GM21717 (cell line): ENCODE measurements around the gene ADGRB2.

Source experiments
- ATAC-seq: cut with Tn5 transposase; IDR thresholded peaks from one replicate; pipeline ENCODE4 v1.9.1; 2021; ENCODE audit warnings: mild to moderate bottlenecking, moderate library complexity; ENCODE audit not compliant: unreplicated experiment

ADGRB2 gene

GRCh38 chr1:31783846-31784245 is 19.7 kb upstream of the ADGRB2 start:
- ATAC-seq: no peak

GRCh38 chr1:31782421-31783410 is 18.6 kb upstream of the ADGRB2 start:
- no peak for ATAC-seq

- no peak for ATAC-seq
Observed at GRCh38 chr1:31781756-31782371, 17.7 kb upstream of the ADGRB2 start.

GRCh38 chr1:31781138-31781755 is 17.1 kb upstream of the ADGRB2 start:
- ATAC-seq: no peak

- ATAC-seq: no peak
Observed at GRCh38 chr1:31780632-31781031, 16.5 kb upstream of the ADGRB2 start.

GRCh38 chr1:31779687-31780086 is 15.5 kb upstream of the ADGRB2 start:
- ATAC-seq: no peak

- no peak for ATAC-seq
Observed at GRCh38 chr1:31778763-31779488, 14.8 kb upstream of the ADGRB2 start.

GRCh38 chr1:31776516-31776915 is 12.4 kb upstream of the ADGRB2 start:
- no peak for ATAC-seq

GRCh38 chr1:31776032-31776431 is 11.9 kb upstream of the ADGRB2 start:
- ATAC-seq: no peak

GRCh38 chr1:31775210-31775999 is 11.3 kb upstream of the ADGRB2 start:
- ATAC-seq: no peak

GRCh38 chr1:31774495-31774894 is 10.4 kb upstream of the ADGRB2 start:
- ATAC-seq: no peak

- ATAC-seq: no peak
Observed at GRCh38 chr1:31773861-31774260, 9.7 kb upstream of the ADGRB2 start.

GRCh38 chr1:31772669-31773248 is 8.6 kb upstream of the ADGRB2 start:
- no peak for ATAC-seq

GRCh38 chr1:31771891-31772668 is 7.9 kb upstream of the ADGRB2 start:
- no peak for ATAC-seq

- ATAC-seq: no peak
Observed at GRCh38 chr1:31769720-31770390, 5.7 kb upstream of the ADGRB2 start.

- no peak for ATAC-seq
Observed at GRCh38 chr1:31768939-31769704, 5.0 kb upstream of the ADGRB2 start.

GRCh38 chr1:31768407-31768907 is 4.3 kb upstream of the ADGRB2 start:
- no peak for ATAC-seq

GRCh38 chr1:31767225-31767624 is 3.1 kb upstream of the ADGRB2 start:
- no peak for ATAC-seq
